ENCODE measurements around the gene DNAJB5. TPM values are rescaled to one million over a fixed set of nuclear protein-coding genes. Genes with fewer than 3 reads are reported as not detected.

DNAJB5 gene
- total RNA-seq, 4 donors from 2014 or later = 4.5 to 11.2 (median 9.0) TPM

- H3K9me3 ChIP-seq = no peaks in the 10 kb centered on the region
- no peak overlapping the region for H3K27ac ChIP-seq
- whole genome bisulfite sequencing, 2 donors = 0 to 14% methylated on average over 1 of the region's 1 CpG
- no peak for DNase-seq (ENCODE audit: low spot score in 2 of 2)
- TF ChIP-seq POLR2A (IDR thresholded peaks at IDR 0.05) = no peak
- no peak overlapping the region for H3K4me3 ChIP-seq
- peaks cover 0 to 10% (median 3%) of the 10 kb centered on the region in 4 donors for H3K4me1 ChIP-seq
- no peaks in the 10 kb centered on the region for H3K36me3 ChIP-seq
- H3K27me3 ChIP-seq = no peaks in the 10 kb centered on the region
Observed at GRCh38 chr9:34984049-34984448, 5.5 kb upstream of the DNAJB5 start.

DNA sequence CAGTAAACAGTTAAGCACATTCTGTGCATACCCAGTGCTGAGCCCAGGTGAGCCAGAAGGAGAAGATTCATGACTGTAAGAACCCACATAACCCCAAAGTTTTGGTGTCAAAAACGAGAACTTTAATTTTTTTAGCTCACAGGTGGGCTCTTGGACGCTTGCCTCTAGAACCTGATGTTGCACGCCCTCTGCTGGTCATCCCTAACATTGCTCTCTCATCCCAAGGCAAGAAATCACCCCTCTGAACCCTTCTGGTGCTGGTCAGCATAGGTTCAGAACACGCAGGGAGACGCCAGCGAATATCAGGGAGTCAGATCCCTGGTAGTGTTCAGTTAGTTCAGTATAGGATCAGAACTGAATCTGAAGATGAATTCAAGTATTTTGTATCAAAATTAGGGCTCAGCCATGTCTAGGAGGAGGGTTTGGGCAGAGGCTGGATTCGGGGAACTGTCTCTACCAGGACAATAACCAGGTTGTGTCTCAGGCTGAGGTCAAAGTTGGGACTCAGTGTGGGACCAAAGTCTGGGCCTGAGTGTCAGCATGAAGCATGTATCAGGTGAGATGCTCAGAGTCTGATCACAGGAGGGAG, 4.1 kb upstream of the DNAJB5 start:
- peaks cover 0 to 14% (median 6%) of the 10 kb centered on the region in 4 donors for H3K4me1 ChIP-seq
- no peaks in the 10 kb centered on the region for H3K27me3 ChIP-seq
- no peak overlapping the region for H3K4me3 ChIP-seq
- no peaks in the 10 kb centered on the region for H3K9me3 ChIP-seq
- peak in 1 of 2 donors; percentile 73 for DNase-seq (ENCODE audit: low spot score in 2 of 2)
- H3K36me3 ChIP-seq = no peaks in the 10 kb centered on the region
- no peak overlapping the region for H3K27ac ChIP-seq
- 15 to 19% methylated on average over 7 of the region's 7 CpGs for WGBS, 2 donors
- TF ChIP-seq POLR2A (IDR thresholded peaks at IDR 0.05) (no peak), CTCF (IDR thresholded peaks at IDR 0.05) (peak; percentile 55 to 76 (median 64))

DNA sequence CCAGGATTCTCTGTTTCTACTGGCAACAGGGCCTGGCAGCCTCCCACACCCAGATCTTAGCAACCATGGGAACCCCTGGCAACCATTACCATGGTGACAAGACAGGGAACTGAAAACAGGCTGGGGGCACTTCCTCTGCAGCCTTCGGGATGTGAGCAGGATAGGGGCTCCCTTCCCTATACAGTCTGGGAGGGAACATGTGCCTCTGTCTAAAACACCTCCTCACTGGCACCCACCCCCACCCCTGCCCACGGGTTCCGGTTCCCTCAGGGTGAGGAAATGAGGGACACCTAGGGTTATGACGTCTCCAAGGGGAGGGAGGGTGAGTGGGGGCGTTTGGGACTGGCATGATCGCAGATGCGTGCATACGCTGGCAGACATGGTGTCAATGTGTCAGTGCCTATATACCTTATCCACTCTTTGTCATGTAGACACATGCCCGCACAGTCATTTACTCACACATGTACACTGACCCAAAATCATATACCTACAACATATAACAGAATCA, 3.0 kb upstream of the DNAJB5 start:
- Histone ChIP-seq H3K27ac (no peak overlapping the region), H3K4me1 (peaks cover 0 to 25% (median 15%) of the 10 kb centered on the region in 4 donors), H3K9me3 (no peaks in the 10 kb centered on the region), H3K36me3 (no peaks in the 10 kb centered on the region), H3K27me3 (no peaks in the 10 kb centered on the region), H3K4me3 (no peak overlapping the region)
- DNase-seq (ENCODE audit: low spot score in 2 of 2) = peak in 1 of 2 donors; percentile 40
- WGBS, 2 donors = 40 to 48% methylated on average over 9 of the region's 9 CpGs
- no peak for TF ChIP-seq POLR2A (IDR thresholded peaks at IDR 0.05)
- no peak for TF ChIP-seq CTCF (IDR thresholded peaks at IDR 0.05)
- TF ChIP-seq EP300 (IDR thresholded peaks at IDR 0.05) = no peak

- H3K27ac ChIP-seq = no peak overlapping the region
- H3K9me3 ChIP-seq = no peaks in the 10 kb centered on the region
- H3K4me1 ChIP-seq = peaks cover 0 to 33% (median 21%) of the 10 kb centered on the region in 4 donors
- WGBS, 2 donors = 72 to 74% methylated on average over 7 of the region's 7 CpGs
- no peak for TF ChIP-seq POLR2A (IDR thresholded peaks at IDR 0.05)
- TF ChIP-seq EP300 (IDR thresholded peaks at IDR 0.05) = no peak
- TF ChIP-seq CTCF (IDR thresholded peaks at IDR 0.05) = no peak
- DNase-seq (ENCODE audit: low spot score in 2 of 2) = no peak
- H3K4me3 ChIP-seq = no peak overlapping the region
- H3K27me3 ChIP-seq = no peaks in the 10 kb centered on the region
- H3K36me3 ChIP-seq = no peaks in the 10 kb centered on the region
Observed at GRCh38 chr9:34987160-34987901, 2.2 kb upstream of the DNAJB5 start.

DNA sequence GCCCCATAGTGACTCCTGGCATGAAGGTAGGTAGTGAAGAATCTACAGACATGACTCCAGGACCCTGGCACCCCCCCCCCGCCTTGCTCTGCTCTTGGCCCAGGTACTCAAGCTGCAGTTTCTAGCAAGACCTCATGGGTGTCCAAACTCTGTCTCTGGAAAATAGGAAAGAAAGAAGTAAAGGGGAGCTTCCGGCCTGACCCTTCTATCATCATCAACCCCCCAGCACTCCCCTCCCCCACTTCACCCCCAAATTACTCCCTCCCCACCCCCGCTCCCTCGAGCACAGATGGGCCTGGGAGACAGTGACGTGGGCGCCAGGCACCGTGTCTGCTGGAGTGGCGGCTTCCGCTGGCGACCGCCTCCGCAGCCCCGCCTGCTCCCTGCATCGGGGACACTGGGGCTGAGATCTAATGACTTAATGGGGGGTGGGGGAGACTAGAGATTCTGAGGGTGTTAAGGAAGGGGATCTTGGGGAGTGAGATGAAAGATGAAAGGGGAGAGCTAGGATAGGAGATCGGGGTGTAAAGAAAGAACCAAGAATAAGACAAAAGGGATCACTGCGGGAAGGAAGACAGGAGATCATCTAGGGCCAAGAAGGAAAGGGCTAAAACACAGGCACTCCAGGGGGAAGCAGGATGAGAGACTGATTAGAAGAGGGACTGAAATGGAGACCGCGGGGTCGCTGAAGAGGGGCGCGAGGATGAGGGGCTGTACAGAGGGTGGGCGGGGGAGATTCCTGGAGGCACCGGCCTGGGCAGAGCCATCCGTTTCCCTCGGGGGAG, 1.1 kb upstream of the DNAJB5 start:
- Histone ChIP-seq H3K4me3 (peak overlapping the region; percentile 45 to 75 (median 65)), H3K27me3 (no peaks in the 10 kb centered on the region), H3K4me1 (peaks cover 0 to 44% (median 31%) of the 10 kb centered on the region in 4 donors), H3K36me3 (no peaks in the 10 kb centered on the region), H3K9me3 (no peaks in the 10 kb centered on the region), H3K27ac (peak overlapping the region; percentile 73 to 98 (median 78))
- 15% methylated on average over 25 of the region's 25 CpGs for WGBS, 2 donors
- TF ChIP-seq EP300 (IDR thresholded peaks at IDR 0.05) = no peak
- TF ChIP-seq CTCF (IDR thresholded peaks at IDR 0.05) = no peak
- no peak for TF ChIP-seq POLR2A (IDR thresholded peaks at IDR 0.05)
- DNase-seq (ENCODE audit: low spot score in 2 of 2) = no peak
